LNCAP (cell line): ENCODE data around the gene ASS1.

Experiments used
- TF ChIP-seq, protein P1 (sequence below): fragments of 450-650 bp; IDR thresholded peaks from 2 replicates; pipeline ENCODE4 v1.5.1; 2017; ENCODE audit warnings: mild to moderate bottlenecking

ASS1 gene

DNA sequence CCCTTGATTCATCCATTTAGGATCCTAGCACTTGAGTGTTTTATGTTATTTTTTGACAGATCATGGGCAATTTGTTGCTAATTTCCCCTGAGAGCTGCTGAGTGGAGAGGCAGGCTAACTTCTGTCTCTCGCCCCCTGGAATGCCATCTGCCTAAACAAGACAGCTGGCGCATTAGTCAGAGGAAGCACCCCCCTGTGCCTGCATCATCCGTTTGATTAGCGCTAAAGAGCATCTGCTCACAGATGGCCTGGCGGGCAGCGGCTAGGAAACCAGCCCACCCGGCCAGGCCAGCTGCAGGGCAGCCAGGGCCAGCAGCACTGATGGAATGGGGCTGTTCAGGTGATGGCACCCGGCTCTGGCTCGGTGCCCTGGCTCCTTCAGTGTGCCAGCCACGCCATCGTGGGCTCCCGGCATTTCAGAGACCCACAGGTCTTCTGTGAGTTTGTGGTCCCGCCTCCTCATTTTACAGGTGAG lies 22.9 kb upstream of the ASS1 start:
- TF ChIP-seq, protein P1, sequence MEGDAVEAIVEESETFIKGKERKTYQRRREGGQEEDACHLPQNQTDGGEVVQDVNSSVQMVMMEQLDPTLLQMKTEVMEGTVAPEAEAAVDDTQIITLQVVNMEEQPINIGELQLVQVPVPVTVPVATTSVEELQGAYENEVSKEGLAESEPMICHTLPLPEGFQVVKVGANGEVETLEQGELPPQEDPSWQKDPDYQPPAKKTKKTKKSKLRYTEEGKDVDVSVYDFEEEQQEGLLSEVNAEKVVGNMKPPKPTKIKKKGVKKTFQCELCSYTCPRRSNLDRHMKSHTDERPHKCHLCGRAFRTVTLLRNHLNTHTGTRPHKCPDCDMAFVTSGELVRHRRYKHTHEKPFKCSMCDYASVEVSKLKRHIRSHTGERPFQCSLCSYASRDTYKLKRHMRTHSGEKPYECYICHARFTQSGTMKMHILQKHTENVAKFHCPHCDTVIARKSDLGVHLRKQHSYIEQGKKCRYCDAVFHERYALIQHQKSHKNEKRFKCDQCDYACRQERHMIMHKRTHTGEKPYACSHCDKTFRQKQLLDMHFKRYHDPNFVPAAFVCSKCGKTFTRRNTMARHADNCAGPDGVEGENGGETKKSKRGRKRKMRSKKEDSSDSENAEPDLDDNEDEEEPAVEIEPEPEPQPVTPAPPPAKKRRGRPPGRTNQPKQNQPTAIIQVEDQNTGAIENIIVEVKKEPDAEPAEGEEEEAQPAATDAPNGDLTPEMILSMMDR, result no peak

DNA sequence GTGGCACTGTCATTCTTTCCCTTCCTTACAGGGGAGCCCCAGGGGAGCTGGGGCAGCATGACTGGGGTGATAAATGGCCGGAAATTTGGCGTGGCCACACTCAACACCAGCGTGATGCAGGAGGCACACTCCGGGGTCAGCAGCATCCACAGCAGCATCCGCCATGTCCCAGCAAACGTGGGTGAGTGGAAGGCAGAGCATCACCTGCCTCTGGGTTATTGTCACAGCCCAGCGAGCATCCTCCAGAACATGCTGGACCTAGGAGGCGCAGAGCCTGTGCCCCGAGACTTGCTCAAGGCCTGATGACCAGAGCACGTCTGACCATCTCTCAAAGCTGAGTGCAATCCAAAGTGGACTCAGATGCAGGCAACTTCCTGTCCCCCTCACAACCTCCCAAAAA lies 22.2 kb upstream of the ASS1 start:
- TF ChIP-seq, protein P1, result no peak

DNA sequence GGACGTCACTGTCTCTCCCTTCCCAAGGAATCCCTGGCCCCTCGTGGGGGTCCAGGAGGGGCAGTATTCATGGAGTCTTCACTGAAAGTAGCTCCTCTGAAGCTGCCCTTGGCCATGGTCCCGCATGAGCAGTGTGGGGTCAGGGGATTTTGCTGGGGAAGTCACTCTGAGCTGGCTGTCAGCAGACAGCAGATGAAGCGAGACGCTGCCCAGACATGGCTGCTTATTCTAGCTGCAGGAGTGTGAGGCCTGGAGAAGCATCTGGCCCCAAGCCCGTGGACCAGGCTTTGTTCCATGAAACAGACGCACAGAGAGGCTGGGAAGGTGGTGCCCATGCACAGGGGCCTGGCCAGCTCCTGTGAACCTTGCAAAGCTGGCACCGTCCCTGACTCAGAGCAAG lies 21.5 kb upstream of the ASS1 start:
- TF ChIP-seq, protein P1, result no peak

DNA sequence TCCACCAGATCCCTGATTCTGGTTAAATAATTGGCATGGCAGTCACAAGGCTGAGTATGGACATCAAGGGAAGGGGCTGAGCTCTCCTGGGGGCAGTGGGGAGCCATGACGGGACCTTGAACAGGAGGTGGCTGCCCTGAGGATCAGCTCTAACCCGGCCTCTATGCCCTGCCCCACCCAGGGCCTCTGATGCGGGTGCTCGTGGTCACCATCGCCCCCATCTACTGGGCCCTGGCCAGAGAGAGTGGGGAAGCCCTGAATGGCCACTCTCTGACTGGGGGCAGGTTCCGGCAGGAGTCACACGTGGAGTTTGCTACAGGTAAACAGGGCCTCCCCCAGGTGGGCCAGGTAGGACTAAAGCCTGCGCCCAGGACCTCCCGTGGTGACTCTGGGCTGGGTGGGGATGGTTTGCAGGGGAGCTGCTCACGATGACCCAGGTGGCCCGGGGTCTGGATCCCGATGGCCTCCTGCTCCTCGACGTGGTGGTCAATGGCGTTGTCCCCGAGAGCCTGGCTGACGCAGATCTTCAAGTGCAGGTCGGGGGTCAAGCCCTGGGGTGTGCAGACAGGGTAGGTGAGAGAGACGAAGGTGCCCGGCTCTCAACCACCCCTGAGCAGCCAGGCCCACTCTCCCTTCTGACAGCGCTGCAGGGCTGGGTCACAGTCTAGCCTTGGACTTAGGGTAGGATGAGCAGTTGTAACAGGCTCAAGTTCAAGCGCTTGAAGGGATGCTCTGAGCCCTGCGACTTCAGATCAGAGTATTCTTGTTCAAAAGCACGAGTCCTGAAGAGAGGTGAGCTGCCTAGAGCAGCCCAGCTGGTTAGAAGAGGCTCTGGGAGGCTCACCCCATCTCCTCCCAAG lies 19.9 kb upstream of the ASS1 start:
- TF ChIP-seq, protein P1, result no peak

DNA sequence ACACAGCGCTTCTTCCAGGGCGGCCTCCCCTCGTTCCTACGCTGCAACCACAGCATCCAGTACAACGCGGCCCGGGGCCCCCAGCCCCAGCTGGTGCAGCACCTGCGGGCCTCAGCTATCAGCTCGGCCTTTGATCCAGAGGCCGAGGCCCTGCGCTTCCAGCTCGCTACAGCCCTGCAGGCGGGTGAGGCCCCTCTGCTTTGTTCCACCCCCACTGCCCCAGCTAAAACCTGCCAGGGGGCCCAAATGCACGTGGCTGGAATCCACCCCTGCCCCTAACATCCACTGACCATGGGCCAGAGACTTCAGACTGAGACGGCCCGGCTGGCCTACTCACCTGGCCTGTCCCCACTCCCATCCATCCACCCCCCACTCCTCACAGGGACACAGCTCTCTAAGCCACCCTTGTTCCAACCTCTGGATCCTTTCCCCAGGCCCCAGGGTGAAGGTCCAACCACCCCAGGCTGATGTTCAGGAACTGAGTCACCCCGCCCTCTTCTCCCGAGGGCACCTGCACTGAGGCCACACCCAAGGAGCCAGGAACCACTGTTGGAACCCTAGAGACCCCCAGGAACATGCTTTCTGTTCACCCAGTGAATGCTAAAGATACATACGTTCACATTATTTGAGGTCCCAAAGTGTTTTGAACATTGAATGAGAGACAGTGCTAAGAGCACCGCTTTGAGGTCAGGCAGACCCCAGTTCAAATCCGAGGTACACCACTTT lies 18.9 kb upstream of the ASS1 start:
- TF ChIP-seq, protein P1, result no peak

DNA sequence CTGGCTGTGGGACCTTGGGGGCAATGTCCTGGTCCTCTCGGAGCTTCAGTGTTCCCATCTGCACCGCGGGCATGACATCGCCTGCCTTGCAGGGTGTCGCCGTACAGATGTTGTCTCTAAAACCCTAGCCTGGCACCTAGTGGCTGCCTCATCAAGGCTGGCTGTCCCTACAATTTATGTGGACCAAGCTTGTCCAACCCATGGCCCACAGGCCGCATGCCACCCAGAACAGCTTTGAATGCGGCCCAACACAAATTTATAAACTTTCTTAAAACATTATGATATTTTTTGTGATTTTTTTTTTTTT lies 18.3 kb upstream of the ASS1 start:
- TF ChIP-seq, protein P1, result no peak

DNA sequence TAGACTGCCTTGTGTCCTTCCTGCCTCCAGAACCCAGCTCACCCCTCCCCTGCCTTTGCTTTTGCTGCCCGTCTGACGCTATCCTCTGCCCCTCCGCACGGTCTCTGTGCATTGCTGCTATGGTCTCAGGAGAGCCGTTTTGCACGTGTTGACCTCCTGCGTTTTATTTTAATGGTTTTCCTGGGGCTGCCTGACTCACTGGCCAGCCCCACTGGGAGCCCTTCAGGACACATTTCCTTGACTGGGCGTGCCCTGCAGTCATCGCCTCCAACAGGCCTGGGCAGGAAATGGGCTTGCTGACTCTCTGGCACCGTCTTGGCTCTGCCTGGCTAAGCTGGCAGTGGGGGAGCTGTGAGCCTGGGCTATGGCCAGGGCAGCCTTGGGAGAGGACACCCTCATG lies 17.9 kb upstream of the ASS1 start:
- TF ChIP-seq, protein P1, result no peak
